HG03439 (cell line): ENCODE measurements around the gene MCF2L.
"Not testable (repeated sequence)": the region's sequence is repeated elsewhere in the genome, so short reads cannot be mapped to it uniquely, and the experiment has no call there.

ENCODE experiments used
- ATAC-seq: cut with Tn5 transposase; IDR thresholded peaks from one replicate; pipeline ENCODE4 v1.9.1; 2021; ENCODE audit warnings: mild to moderate bottlenecking, moderate library complexity; ENCODE audit not compliant: unreplicated experiment

The MCF2L gene

GRCh38 chr13:113077953-113078901 lies 109.2 kb downstream of the MCF2L start:
- ATAC-seq = no peak

GRCh38 chr13:113078902-113079780 lies 110.1 kb downstream of the MCF2L start:
- ATAC-seq = no peak

GRCh38 chr13:113079781-113080080 lies 110.7 kb downstream of the MCF2L start:
- ATAC-seq = not testable (repeated sequence)

GRCh38 chr13:113080361-113080831 lies 111.4 kb downstream of the MCF2L start:
- no peak for ATAC-seq

- no peak for ATAC-seq
These were observed 112.0 kb downstream of the MCF2L start for GRCh38 chr13:113080901-113081521.

GRCh38 chr13:113082198-113083021 lies 113.4 kb downstream of the MCF2L start:
- no peak for ATAC-seq

- no peak for ATAC-seq
These were observed 114.0 kb downstream of the MCF2L start for GRCh38 chr13:113083022-113083373.

- ATAC-seq = no peak
These were observed 114.5 kb downstream of the MCF2L start for GRCh38 chr13:113083402-113084061.

GRCh38 chr13:113084094-113084942 lies 115.3 kb downstream of the MCF2L start:
- no peak for ATAC-seq

GRCh38 chr13:113084943-113085540 lies 116.0 kb downstream of the MCF2L start:
- no peak for ATAC-seq

- ATAC-seq = no peak
These were observed 117.2 kb downstream of the MCF2L start for GRCh38 chr13:113086031-113086750.

- ATAC-seq = no peak
These were observed 118.2 kb downstream of the MCF2L start for GRCh38 chr13:113086991-113087922.

- ATAC-seq = no peak
These were observed 119.1 kb downstream of the MCF2L start for GRCh38 chr13:113087923-113088690.

GRCh38 chr13:113088691-113089020 lies 119.6 kb downstream of the MCF2L start:
- ATAC-seq = no peak

- no peak for ATAC-seq
These were observed 120.8 kb downstream of the MCF2L start for GRCh38 chr13:113089693-113090414.

GRCh38 chr13:113090415-113090770 lies 121.4 kb downstream of the MCF2L start:
- no peak for ATAC-seq
